SK-N-MC (cell line): ENCODE data around the gene TACC3.

Experiments
- EZH2 ChIP-seq: fragments of 200-600 bp; sonication (generic); IDR thresholded peaks from one replicate; pipeline ENCODE4 v1.6.1; 2017; ENCODE audit warnings: antibody characterized with exemption
- POLR2AphosphoS5 ChIP-seq: IDR thresholded peaks from 2 replicates; pipeline ENCODE4 v1.6.1; 2012; ENCODE audit warnings: mild to moderate bottlenecking, low read depth, low read length, borderline replicate concordance

- TF ChIP-seq EZH2 = no peak
- no peak for TF ChIP-seq POLR2AphosphoS5
Measured at GRCh38 chr4:1759170-1759817, 38.0 kb downstream of the TACC3 start.
